ENCODE data around the gene CLCNKA. TPM values are rescaled to one million over a fixed set of nuclear protein-coding genes. Genes with fewer than 3 reads are reported as not detected.
"Not testable (repeated sequence)": the region's sequence is repeated elsewhere in the genome, so short reads cannot be mapped to it uniquely, and the experiment has no call there.

CLCNKA gene
- total RNA-seq, 1 experiment from 2014 or later, result 0.10 TPM

GRCh38 chr1:16032388-16033102 lies 10.7 kb downstream of the CLCNKA start:
- CTCF ChIA-PET, result no interaction called here
- Histone ChIP-seq H3K27me3 (ENCODE audit: insufficient read depth, low read length) (no peaks in the 10 kb centered on the region), H3K4me1 (ENCODE audit: control insufficient read depth in 1 of 2, insufficient read depth in 2 of 2, low read length in 2 of 2) (peaks cover 2 to 9% of the 10 kb centered on the region in 2 experiments; a peak in 3 of 4 replicates), H3K4me2 (ENCODE audit: low read length) (no peak overlapping the region; the same call in 1 of the 2 replicates), H3K9ac (ENCODE audit: low read length) (no peak overlapping the region), H3K27ac (ENCODE audit: low read depth, low read length) (no peak overlapping the region), H3K4me3 (replicated peaks in 1 of 2; ENCODE audit: low read depth in 1 of 2, low read length in 2 of 2) (no peak overlapping the region), H3K36me3 (ENCODE audit: control insufficient read depth in 1 of 2, insufficient read depth in 2 of 2, low read length in 2 of 2) (no peaks in the 10 kb centered on the region), H4K20me1 (ENCODE audit: insufficient read depth) (no peaks in the 10 kb centered on the region), H3K79me2 (ENCODE audit: insufficient read depth, low read length) (no peaks in the 10 kb centered on the region), H2AFZ (ENCODE audit: low read depth, low read length, poor library complexity, severe bottlenecking) (no peak overlapping the region), H3K9me2 (ENCODE audit: insufficient read depth) (no peaks in the 10 kb centered on the region), H3K9me3 (ENCODE audit: control insufficient read depth in 1 of 2, insufficient read depth in 1 of 2, low read depth in 1 of 2, low read length in 2 of 2) (no peaks in the 10 kb centered on the region)
- TF ChIP-seq FOSL1 (IDR thresholded peaks at IDR 0.05; ENCODE audit: low read depth) (no peak), RAD21 (IDR thresholded peaks at IDR 0.05; ENCODE audit: low read depth) (peak; percentile 97), SIN3A (IDR thresholded peaks at IDR 0.05; ENCODE audit: low read depth) (no peak), CTCF (IDR thresholded peaks at IDR 0.05 in 2 of 3, conservative IDR thresholded peaks at IDR 0.05 in 1 of 3; ENCODE audit: borderline replicate concordance in 1 of 3, insufficient read depth in 1 of 3, low read depth in 2 of 3, low read length in 2 of 3) (peak; percentile 83 to 94 (median 92)), ZNF274 (IDR thresholded peaks at IDR 0.05; ENCODE audit: low read depth, low read length) (no peak), TCF7L2 (IDR thresholded peaks at IDR 0.05; ENCODE audit: borderline replicate concordance, extremely low read depth, insufficient read depth, insufficient read length) (no peak), POLR2AphosphoS5 (IDR thresholded peaks at IDR 0.05; ENCODE audit: low read depth, low read length) (no peak), YY1 (IDR thresholded peaks at IDR 0.05; ENCODE audit: extremely low read depth, insufficient replicate concordance, low read depth, low read length) (no peak), CEBPB (IDR thresholded peaks at IDR 0.05; ENCODE audit: low read depth) (no peak), ZFX (IDR thresholded peaks at IDR 0.05) (no peak), REST (IDR thresholded peaks at IDR 0.05; ENCODE audit: low read depth) (no peak)
- TF ChIP-seq, protein P1, sequence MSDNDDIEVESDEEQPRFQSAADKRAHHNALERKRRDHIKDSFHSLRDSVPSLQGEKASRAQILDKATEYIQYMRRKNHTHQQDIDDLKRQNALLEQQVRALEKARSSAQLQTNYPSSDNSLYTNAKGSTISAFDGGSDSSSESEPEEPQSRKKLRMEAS (IDR thresholded peaks at IDR 0.05), result no peak
- TF ChIP-seq, protein P2, sequence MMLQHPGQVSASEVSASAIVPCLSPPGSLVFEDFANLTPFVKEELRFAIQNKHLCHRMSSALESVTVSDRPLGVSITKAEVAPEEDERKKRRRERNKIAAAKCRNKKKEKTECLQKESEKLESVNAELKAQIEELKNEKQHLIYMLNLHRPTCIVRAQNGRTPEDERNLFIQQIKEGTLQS (IDR thresholded peaks at IDR 0.05), result no peak
- peak; percentile 85 for DNase-seq (ENCODE audit: low read depth, low spot score)
- no TSS peak for BruUV-seq (replicated peaks)
- ATAC-seq, result peak; percentile 98
- RAD21 ChIA-PET (ENCODE audit: low non-redundant PET in 1 of 2, low total read pairs in 2 of 2, uncharacterized antibody in 2 of 2, unreplicated experiment in 2 of 2), result no interaction called here
- POLR2A ChIA-PET, result no interaction called here
- intact Hi-C loops (cut with micrococcal nuclease), result no loop called here

DNA sequence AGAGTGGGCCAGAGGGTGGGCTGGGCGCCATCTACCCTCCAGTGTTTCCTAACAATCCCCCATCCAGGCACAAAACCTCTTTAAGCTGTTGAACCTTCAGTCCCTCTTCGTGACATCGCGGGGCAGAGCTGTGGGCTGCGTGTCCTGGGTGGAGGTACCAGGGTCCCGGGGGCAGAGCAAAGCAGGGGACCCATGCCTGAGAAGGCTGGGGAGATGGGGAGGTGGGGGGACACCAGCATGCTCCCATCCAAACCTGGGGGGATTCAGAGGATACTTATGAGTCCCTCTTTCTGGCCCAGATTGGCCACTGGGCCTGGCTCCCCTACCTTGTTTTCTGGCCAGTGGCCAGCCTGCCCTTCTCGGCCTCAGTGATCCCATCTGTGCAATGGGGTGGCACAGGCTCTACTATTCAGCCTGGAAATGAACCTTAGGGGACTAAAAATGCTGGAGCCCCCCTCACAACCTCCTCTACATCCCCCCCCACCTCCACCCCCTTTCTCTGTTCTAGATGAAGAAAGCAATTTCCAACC lies 11.3 kb downstream of the CLCNKA start:
- POLR2A ChIA-PET; H3K36me3 ChIP-seq (ENCODE audit: control insufficient read depth in 1 of 2, insufficient read depth in 2 of 2, low read length in 2 of 2); ATAC-seq; H3K9me2 ChIP-seq (ENCODE audit: insufficient read depth); H3K4me2 ChIP-seq (ENCODE audit: low read length); CTCF ChIA-PET; H4K20me1 ChIP-seq (ENCODE audit: insufficient read depth); DNase-seq (ENCODE audit: low read depth, low spot score); H3K27me3 ChIP-seq (ENCODE audit: insufficient read depth, low read length); H3K9ac ChIP-seq (ENCODE audit: low read length); H3K79me2 ChIP-seq (ENCODE audit: insufficient read depth, low read length); H3K9me3 ChIP-seq (ENCODE audit: control insufficient read depth in 1 of 2, insufficient read depth in 1 of 2, low read depth in 1 of 2, low read length in 2 of 2); H2AFZ ChIP-seq (ENCODE audit: low read depth, low read length, poor library complexity, severe bottlenecking); H3K4me3 ChIP-seq (replicated peaks in 1 of 2; ENCODE audit: low read depth in 1 of 2, low read length in 2 of 2); RAD21 ChIA-PET (ENCODE audit: low non-redundant PET in 1 of 2, low total read pairs in 2 of 2, uncharacterized antibody in 2 of 2, unreplicated experiment in 2 of 2); H3K27ac ChIP-seq (ENCODE audit: low read depth, low read length); intact Hi-C loops (cut with micrococcal nuclease); BruUV-seq (replicated peaks): not testable (repeated sequence)
- H3K4me1 ChIP-seq (ENCODE audit: control insufficient read depth in 1 of 2, insufficient read depth in 2 of 2, low read length in 2 of 2), result peaks cover 3 to 12% of the 10 kb centered on the region in 2 experiments; a peak in 3 of 4 replicates
